Measurements from ENCODE around the gene DHRS2.
A peak's percentile ranks its signal among the peaks of the same experiment; 100 is the strongest.

The DHRS2 gene

GRCh38 chr14:23694085-23694948, 58.2 kb downstream of the DHRS2 start:
- peak overlapping the region; percentile 5 for H3K4me3 ChIP-seq (ENCODE audit: extremely low read depth, insufficient read depth, low read length, poor library complexity, severe bottlenecking)
- H3K9me3 ChIP-seq (ENCODE audit: control insufficient read depth, low read length), result peaks cover 4% of the 10 kb centered on the region
- WGBS, 2 experiments (ENCODE audit: insufficient coverage in 2 of 2), result 20 to 30% methylated on average over 6 to 7 of the region's 8 CpGs

More at GRCh38 chr14:23694085-23694948, 58.2 kb downstream of the DHRS2 start:
- Histone ChIP-seq H3K4me1 (ENCODE audit: control insufficient read depth, insufficient read depth, low read length, poor library complexity, severe bottlenecking) (peaks cover 31% of the 10 kb centered on the region), H3K36me3 (ENCODE audit: control insufficient read depth, insufficient read depth, low read length) (no peaks in the 10 kb centered on the region), H3K27ac (ENCODE audit: low read depth, low read length, severe bottlenecking) (peak overlapping the region; percentile 94)

Data from mesodermal cell (in vitro differentiated cells).